ENCODE data around the gene CRYBG2.
A peak's percentile ranks its signal among the peaks of the same experiment; 100 is the strongest.

Gene CRYBG2

DNA sequence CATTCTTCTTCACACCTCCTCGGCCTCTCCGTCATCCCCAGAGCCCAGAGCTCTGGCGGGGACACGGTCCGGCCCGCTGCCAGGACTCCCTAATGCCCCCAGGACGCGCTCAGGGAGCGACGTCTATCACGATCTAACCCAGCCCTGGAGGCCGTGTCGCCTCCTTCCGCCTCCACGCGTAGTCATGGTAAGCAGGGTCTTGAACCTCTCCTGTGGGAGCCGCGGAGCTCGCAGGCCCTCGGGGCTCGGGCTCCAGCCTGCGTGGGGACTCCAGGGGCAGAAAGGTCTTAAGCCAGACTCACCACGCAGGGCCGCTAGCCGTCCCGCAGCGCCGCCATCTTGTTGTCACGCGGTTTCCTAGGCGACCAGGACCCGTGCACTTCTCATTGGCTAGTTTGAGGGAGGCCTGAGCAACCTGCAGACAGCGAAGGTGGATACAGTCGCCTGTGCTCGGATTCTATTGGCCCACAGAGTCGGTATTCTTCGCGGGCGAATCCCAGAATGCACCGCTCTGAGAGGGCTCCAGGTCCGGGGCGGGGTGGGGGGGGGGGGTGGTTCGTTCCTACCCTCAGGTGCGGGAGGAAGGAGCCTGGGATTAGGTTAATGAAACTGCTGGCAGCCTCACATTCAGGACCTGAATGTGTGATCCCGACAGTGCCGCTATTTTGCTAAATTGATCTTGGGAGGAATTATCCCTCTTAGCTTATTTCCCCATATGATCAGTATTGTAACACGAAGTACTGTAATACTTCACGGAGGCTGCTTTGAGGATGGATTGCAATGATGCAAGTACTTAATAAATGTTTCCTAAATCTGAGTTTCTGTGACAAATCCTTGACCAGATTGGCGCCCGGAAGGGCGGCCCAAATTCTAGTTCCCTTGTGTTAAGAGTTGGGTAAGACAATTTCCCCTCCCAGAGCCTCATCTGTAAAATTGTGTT lies 47.4 kb downstream of the CRYBG2 start, which contains the start of gene UBXN11:
UBXN11 (minus strand) TSS at position 347 of the 940 bp plus-strand sequence. CDS start 3,753 bp downstream, outside the sequence.
- Histone ChIP-seq H3K27ac (no peak within 1 kb of the TSS), H3K4me3 (ENCODE audit: low read depth, low read length) (peak within 1 kb of the TSS; percentile 93), H3K9ac (no peak within 1 kb of the TSS), H3K4me2 (ENCODE audit: low read length) (peak within 1 kb of the TSS; percentile 90), H2AFZ (peak within 1 kb of the TSS; percentile 90), H3K9me3 (ENCODE audit: control insufficient read depth, low read length) (no peaks in the 10 kb centered on the region), H3K4me1 (peaks cover 3% of the 10 kb centered on the region), H3K36me3 (ENCODE audit: control insufficient read depth, insufficient read depth, low read length) (no peaks in the 10 kb centered on the region), H3K79me2 (no peaks in the 10 kb centered on the region), H3K27me3 (ENCODE audit: control insufficient read depth, insufficient read depth, low read length) (no peaks in the 10 kb centered on the region)
- TF ChIP-seq, protein P1, sequence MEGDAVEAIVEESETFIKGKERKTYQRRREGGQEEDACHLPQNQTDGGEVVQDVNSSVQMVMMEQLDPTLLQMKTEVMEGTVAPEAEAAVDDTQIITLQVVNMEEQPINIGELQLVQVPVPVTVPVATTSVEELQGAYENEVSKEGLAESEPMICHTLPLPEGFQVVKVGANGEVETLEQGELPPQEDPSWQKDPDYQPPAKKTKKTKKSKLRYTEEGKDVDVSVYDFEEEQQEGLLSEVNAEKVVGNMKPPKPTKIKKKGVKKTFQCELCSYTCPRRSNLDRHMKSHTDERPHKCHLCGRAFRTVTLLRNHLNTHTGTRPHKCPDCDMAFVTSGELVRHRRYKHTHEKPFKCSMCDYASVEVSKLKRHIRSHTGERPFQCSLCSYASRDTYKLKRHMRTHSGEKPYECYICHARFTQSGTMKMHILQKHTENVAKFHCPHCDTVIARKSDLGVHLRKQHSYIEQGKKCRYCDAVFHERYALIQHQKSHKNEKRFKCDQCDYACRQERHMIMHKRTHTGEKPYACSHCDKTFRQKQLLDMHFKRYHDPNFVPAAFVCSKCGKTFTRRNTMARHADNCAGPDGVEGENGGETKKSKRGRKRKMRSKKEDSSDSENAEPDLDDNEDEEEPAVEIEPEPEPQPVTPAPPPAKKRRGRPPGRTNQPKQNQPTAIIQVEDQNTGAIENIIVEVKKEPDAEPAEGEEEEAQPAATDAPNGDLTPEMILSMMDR (IDR thresholded peaks at IDR 0.05), result no peak

DNA sequence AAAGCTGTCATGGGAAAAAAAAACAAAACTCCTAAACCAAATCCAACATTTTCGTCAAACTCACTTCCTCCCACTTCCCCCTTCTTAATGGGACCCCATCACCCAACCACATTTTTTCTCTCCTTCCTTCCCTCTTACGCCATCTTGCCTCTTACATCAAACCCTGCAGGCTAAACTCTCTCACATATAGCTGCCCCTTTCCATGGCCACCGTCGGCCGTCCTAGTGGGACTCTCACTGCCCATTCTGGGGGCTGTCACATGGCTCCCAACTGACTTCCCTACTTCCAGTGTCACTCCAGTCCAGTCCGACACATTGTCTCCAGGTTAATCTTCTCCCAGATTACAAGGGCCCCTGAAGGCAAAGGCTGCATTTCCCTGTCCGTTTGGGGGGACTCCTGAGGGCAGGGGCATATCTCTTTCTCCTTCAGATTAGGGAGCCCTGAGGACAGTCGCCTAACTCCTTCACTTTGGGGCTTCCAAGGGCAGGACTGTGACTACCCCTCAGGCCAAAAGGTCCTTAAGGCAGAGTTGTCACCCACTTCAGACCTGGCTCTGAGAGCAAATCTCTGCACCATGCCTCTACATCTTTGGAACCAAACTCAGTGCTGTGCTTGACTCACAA lies 48.2 kb downstream of the CRYBG2 start:
- H3K36me3 ChIP-seq (ENCODE audit: control insufficient read depth, insufficient read depth, low read length), result no peaks in the 10 kb centered on the region
- no peak overlapping the region for H3K27ac ChIP-seq
- no peaks in the 10 kb centered on the region for H3K9me3 ChIP-seq (ENCODE audit: control insufficient read depth, low read length)
- H3K4me2 ChIP-seq (ENCODE audit: low read length), result peak overlapping the region; percentile 90
- H3K27me3 ChIP-seq (ENCODE audit: control insufficient read depth, insufficient read depth, low read length), result no peaks in the 10 kb centered on the region
- peaks cover 3% of the 10 kb centered on the region for H3K4me1 ChIP-seq
- peak overlapping the region; percentile 93 for H3K4me3 ChIP-seq (ENCODE audit: low read depth, low read length)
- TF ChIP-seq, protein P1 (IDR thresholded peaks at IDR 0.05), result no peak
- H3K79me2 ChIP-seq, result no peaks in the 10 kb centered on the region
- peak overlapping the region; percentile 76 for H2AFZ ChIP-seq
- no peak overlapping the region for H3K9ac ChIP-seq

DNA sequence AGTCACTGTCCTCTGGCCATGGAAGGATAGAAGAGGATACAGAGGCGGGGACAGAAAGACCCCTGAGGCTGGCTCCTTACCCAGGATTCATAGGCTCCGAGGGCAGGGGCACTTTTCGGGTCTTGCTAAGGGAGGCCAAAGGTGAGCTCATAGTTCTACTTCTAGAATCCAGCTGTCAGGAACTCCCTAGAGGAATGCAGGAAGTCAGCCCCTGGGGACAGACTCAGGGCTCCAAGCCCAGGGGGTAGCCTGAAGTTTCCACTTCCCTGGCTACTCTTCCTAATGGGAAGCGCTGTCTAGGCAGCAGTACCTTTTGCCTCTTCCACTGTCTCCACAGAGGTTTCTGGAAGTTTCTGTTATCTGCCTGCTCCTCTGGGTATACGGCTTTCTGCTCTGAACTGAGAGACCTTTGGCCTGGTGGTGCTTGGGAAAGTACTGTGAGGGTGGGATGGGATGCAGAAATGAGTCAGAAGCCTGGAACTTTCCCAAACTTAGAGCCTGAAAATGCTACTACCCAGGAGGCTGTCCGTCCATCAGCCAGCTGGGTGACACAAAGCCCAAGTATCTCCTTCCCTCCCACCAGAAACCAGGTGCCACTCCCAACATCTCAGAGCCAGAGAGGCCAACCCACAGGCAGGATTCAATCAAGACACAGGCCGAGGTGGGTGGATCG lies 51.1 kb downstream of the CRYBG2 start:
- H3K9me3 ChIP-seq (ENCODE audit: control insufficient read depth, low read length), result no peaks in the 10 kb centered on the region
- no peaks in the 10 kb centered on the region for H3K27me3 ChIP-seq (ENCODE audit: control insufficient read depth, insufficient read depth, low read length)
- no peak overlapping the region for H3K4me2 ChIP-seq (ENCODE audit: low read length)
- no peak overlapping the region for H3K27ac ChIP-seq
- peaks cover 3% of the 10 kb centered on the region for H3K4me1 ChIP-seq
- TF ChIP-seq, protein P1 (IDR thresholded peaks at IDR 0.05), result no peak
- H3K79me2 ChIP-seq, result no peaks in the 10 kb centered on the region
- no peaks in the 10 kb centered on the region for H3K36me3 ChIP-seq (ENCODE audit: control insufficient read depth, insufficient read depth, low read length)
- H3K4me3 ChIP-seq (ENCODE audit: low read depth, low read length), result no peak overlapping the region
- no peak overlapping the region for H2AFZ ChIP-seq
- no peak overlapping the region for H3K9ac ChIP-seq

DNA sequence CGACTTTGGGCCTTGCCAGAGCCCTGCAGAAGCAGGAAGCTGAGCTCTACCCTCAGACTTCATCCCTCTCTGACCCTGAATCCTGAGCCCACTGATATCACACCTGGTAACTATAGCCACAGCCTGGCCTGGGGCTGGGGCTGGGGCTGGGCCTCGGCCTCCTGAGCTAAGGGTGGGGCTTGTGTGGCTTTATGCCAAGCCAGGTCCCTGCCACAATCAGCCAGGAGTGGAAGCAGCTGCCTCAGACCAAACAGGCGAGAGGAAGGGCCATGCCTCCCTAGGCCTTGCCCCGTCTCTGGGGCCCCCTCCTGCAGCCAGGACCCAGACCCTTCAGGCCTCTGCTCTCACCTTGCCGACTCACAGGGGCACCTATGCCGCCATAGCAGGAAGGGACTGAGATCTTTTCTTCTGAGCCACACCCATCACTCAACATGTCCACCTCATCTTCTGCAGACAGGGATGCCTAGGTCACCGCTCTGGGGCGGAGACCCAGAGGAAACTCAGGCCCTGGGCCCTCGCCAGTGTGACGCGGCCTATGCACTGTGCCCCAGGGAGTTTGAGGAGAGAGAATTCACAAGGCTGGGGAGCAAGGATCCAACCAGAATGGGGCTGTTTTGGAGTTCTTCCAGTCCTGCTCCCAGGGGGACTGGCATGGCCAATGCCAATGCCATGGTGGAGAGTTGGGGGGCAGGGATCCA lies 53.2 kb downstream of the CRYBG2 start:
- H3K27ac ChIP-seq, result no peak overlapping the region
- no peak overlapping the region for H3K4me2 ChIP-seq (ENCODE audit: low read length)
- TF ChIP-seq, protein P1 (IDR thresholded peaks at IDR 0.05), result no peak
- no peaks in the 10 kb centered on the region for H3K9me3 ChIP-seq (ENCODE audit: control insufficient read depth, low read length)
- no peaks in the 10 kb centered on the region for H3K36me3 ChIP-seq (ENCODE audit: control insufficient read depth, insufficient read depth, low read length)
- H3K27me3 ChIP-seq (ENCODE audit: control insufficient read depth, insufficient read depth, low read length), result no peaks in the 10 kb centered on the region
- no peak overlapping the region for H2AFZ ChIP-seq
- peaks cover under 1% of the 10 kb centered on the region for H3K4me1 ChIP-seq
- H3K9ac ChIP-seq, result no peak overlapping the region
- no peaks in the 10 kb centered on the region for H3K79me2 ChIP-seq
- H3K4me3 ChIP-seq (ENCODE audit: low read depth, low read length), result no peak overlapping the region

Measured in parathyroid adenoma (tissue), 2 donors.